K562 (cell line): ENCODE data around the gene C1D. TPM values are rescaled to one million over a fixed set of nuclear protein-coding genes. Genes with fewer than 3 reads are reported as not detected.

Experiments
- ATAC-seq: fragments of 200-7000 bp; cut with Tn5 transposase; 3 replicates; pipeline ENCODE4 v1.9.1; 2020; ENCODE audit warnings: moderate library complexity
- BruUV-seq: library from RNA; stranded (reverse); fragments of 400-500 nt; replicated peaks from 2 replicates; lab custom pipeline; 2021; lab: Mats Ljungman, UMichigan
- CTCF ChIA-PET: fragments of 300-600 bp; formaldehyde crosslinking; extraction: SDS; loops from one replicate; lab custom pipeline; 2021; ENCODE audit warnings: low intra/inter-chr PET ratio; lab: Yijun Ruan, JAX
- POLR2A ChIA-PET: fragments of 300-600, 350-650 bp; sonication (Branson Sonifier 250); formaldehyde crosslinking; extraction: SDS; loops from one replicate; lab custom pipeline; 2021; ENCODE audit warnings: antibody characterized with exemption, inconsistent platforms; lab: Yijun Ruan, JAX
- DNase-seq, 4 experiments: peaks; one replicate each; pipeline versions ENCODE4 v3.0.0 to v3.0.0-alpha.2; 2011 to 2018; ENCODE audit warnings: low spot score in 3 of 4, mixed read lengths in 3 of 4; ENCODE audit errors: extremely low read depth in 1 of 4
- FAIRE-seq: peaks from 2 replicates; lab custom pipeline; 2011; peaks lifted over from hg19 to GRCh38; lab: Jason Lieb, UNC
- H2AFZ ChIP-seq: 2 replicates; pipeline ENCODE4 v1.6.0; 2011; ENCODE audit warnings: low read depth, low read length, control low read depth, inconsistent platforms
- H3K27ac ChIP-seq: fragments of 200-600 bp; 3 replicates; pipeline ENCODE4 v1.8.0; 2011; ENCODE audit warnings: low read depth, mild to moderate bottlenecking, control low read depth, inconsistent platforms, low read length, moderate library complexity, mixed read lengths; ENCODE audit errors: extremely low read depth
- H3K27me3 ChIP-seq, 2 experiments: fragments of 300-600 bp in 1 of 2; 2 replicates in 1 of 2; 3 replicates in 1 of 2; pipeline versions ENCODE4 v1.6.0 to v1.8.0; 2011; ENCODE audit warnings: inconsistent platforms in 2 of 2, low read length in 2 of 2, mild to moderate bottlenecking in 1 of 2, mixed read lengths in 1 of 2, moderate library complexity in 1 of 2; ENCODE audit not compliant: control insufficient read depth in 2 of 2, insufficient read depth in 2 of 2
- H3K36me3 ChIP-seq: fragments of 300-600 bp; 3 replicates; pipeline ENCODE4 v1.8.0; 2011; ENCODE audit warnings: mild to moderate bottlenecking, low read length, inconsistent platforms; ENCODE audit not compliant: control insufficient read depth, insufficient read depth
- H3K4me1 ChIP-seq, 2 experiments: fragments of 200-600 bp in 1 of 2; replicated peaks in 1 of 2; 2 replicates in 1 of 2; 3 replicates in 1 of 2; pipeline versions ENCODE4 v1.5.1 to v1.8.0; 2011; ENCODE audit warnings: inconsistent platforms in 2 of 2, low read length in 2 of 2, mild to moderate bottlenecking in 1 of 2, mixed read lengths in 1 of 2, moderate library complexity in 1 of 2; ENCODE audit not compliant: control insufficient read depth in 2 of 2, insufficient read depth in 2 of 2
- H3K4me2 ChIP-seq: 2 replicates; pipeline ENCODE4 v1.6.1; 2011; ENCODE audit warnings: low read length, control low read depth, inconsistent platforms, mixed read lengths; ENCODE audit not compliant: insufficient read depth
- H3K4me3 ChIP-seq: fragments of 200-600 bp; sonication (generic), shearing (Covaris generic); 2 replicates; pipeline ENCODE4 v1.5.1; 2016; ENCODE audit warnings: control low read depth, inconsistent platforms
- H3K79me2 ChIP-seq: fragments of 200-600 bp; 3 replicates; pipeline ENCODE4 v1.8.0; 2011; ENCODE audit warnings: low read length, inconsistent platforms; ENCODE audit not compliant: control insufficient read depth, insufficient read depth
- H3K9ac ChIP-seq, 2 experiments: 2 replicates each; pipeline versions ENCODE4 v1.6.0 to v1.6.1; 2011; ENCODE audit warnings: low read depth in 2 of 2, low read length in 2 of 2, control low read depth in 1 of 2, inconsistent platforms in 1 of 2, mild to moderate bottlenecking in 1 of 2, mixed read lengths in 1 of 2; ENCODE audit not compliant: insufficient read depth in 1 of 2
- H3K9me1 ChIP-seq: one replicate; pipeline ENCODE4 v1.6.0; 2011; ENCODE audit warnings: inconsistent platforms, mild to moderate bottlenecking, low read length, moderate library complexity; ENCODE audit not compliant: control insufficient read depth, insufficient read depth
- H3K9me3 ChIP-seq: replicated peaks from 2 replicates; pipeline ENCODE4 v1.5.1; 2011; ENCODE audit warnings: low read depth, low read length, inconsistent platforms; ENCODE audit not compliant: control insufficient read depth, insufficient read depth
- H4K20me1 ChIP-seq: replicated peaks from 2 replicates; pipeline ENCODE4 v1.6.1; 2011; ENCODE audit warnings: low read length, inconsistent platforms, mixed read lengths; ENCODE audit not compliant: control insufficient read depth, insufficient read depth
- whole genome bisulfite sequencing: fragments of 100-300 bp; shearing (Covaris generic); methylation state at CpG from one replicate; pipeline ENCODE4 v1.1.6; 2016; ENCODE audit warnings: low coverage, mixed read lengths; ENCODE audit not compliant: insufficient coverage; ENCODE audit errors: missing lambda C conversion rate; 5-methylcytosine and 5-hydroxymethylcytosine counted together
- in situ Hi-C: fragments of 300-500 bp; cut with MboI; formaldehyde crosslinking; loops from 4 replicates; pipeline ENCODE4 v1.15.0; 2018; ENCODE audit warnings: inconsistent platforms, mixed read lengths
- intact Hi-C: fragments of 100-400 bp; cut with micrococcal nuclease; formaldehyde crosslinking; loops from 2 replicates; pipeline ENCODE4 v1.14.2; 2022
- polyA plus RNA-seq, 8 experiments: library from polyadenylated mRNA; depleted of rRNA in 4 of 8; stranded (reverse) in 5 of 8; unstranded in 3 of 8; fragments of >200 nt; fragmentation: Nextera tagmentation in 2 of 8; fragmentation: Illumina TruSeq in 1 of 8; extraction: Ambion mirVana in 2 of 8; extraction: Trizol in 1 of 8; gene quantifications; 2 replicates each; pipeline versions ENCODE4 v1.2.1 to v1.2.3, GENCODE V29; 2011 to 2014; ENCODE audit warnings: inconsistent platforms in 1 of 8, missing spikeins in 1 of 8
- total RNA-seq, 7 experiments: library from RNA; depleted of rRNA in 6 of 7; stranded (reverse); fragments of >200 nt in 6 of 7; fragmentation: Illumina TruSeq in 2 of 7; extraction: Trizol in 2 of 7; gene quantifications; 2 replicates each; pipeline versions ENCODE4 v1.2.1 to v1.2.3, GENCODE V29; 2011 to 2021; ENCODE audit warnings: low replicate concordance in 1 of 7
- TF ChIP-seq, protein P1 (sequence below): fragments of 450-650 bp; IDR thresholded peaks from 2 replicates; pipeline ENCODE4 v1.6.1; 2018; ENCODE audit not compliant: partially characterized antibody

The C1D gene
- total and polyA plus RNA-seq, 9 of the 15 experiments (the other 6 are each of a cell fraction or from before 2014, with no cell fraction given): 33.2 to 123 (median 56.5) TPM

DNA sequence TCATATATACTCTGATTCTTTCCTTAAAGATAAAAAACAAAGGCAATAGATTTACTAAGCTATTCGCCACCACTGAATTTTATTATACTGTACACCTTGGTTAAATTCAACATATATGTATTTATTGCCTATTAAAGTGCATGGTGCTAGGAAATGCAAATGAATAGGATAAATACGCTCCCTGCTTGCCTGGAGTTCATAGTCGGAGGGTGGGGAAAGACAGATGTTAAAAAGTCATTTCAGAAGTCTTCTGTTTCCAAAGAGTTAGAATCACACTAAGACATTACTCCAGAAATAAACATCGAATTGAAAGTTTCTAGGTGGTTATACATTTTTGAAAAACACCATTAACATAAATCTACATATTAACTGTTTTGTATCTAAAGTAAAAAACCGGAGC, 19.8 kb downstream of the C1D start:
- H2AFZ ChIP-seq: no peak overlapping the region
- no peak for ATAC-seq
- no peaks in the 10 kb centered on the region for H3K4me1 ChIP-seq
- POLR2A ChIA-PET: interaction anchor here (1.1 kb wide), 1 partner anchor 20 kb away, joined by 3 read pairs; the partner anchor contains the start of gene C1D
- BruUV-seq: no TSS peak
- peaks cover 9% of the 10 kb centered on the region; the same call in 2 of the 3 replicates for H3K79me2 ChIP-seq
- CTCF ChIA-PET: no interaction called here
- intact Hi-C loops (no loop called here), in situ Hi-C loops (no loop called here)
- 87% methylated on average over 5 of the region's 5 CpGs for WGBS
- H3K9me3 ChIP-seq: no peaks in the 10 kb centered on the region
- no peak for FAIRE-seq
- no peak overlapping the region for H3K9ac ChIP-seq
- no peak for DNase-seq
- no peak overlapping the region for H3K27ac ChIP-seq
- no peaks in the 10 kb centered on the region for H3K9me1 ChIP-seq
- H3K4me3 ChIP-seq: no peak overlapping the region
- no peak overlapping the region for H3K4me2 ChIP-seq
- no peaks in the 10 kb centered on the region for H4K20me1 ChIP-seq
- H3K27me3 ChIP-seq: no peaks in the 10 kb centered on the region
- peaks cover 28% of the 10 kb centered on the region; the same call in 2 of the 3 replicates for H3K36me3 ChIP-seq
- TF ChIP-seq, protein P1, sequence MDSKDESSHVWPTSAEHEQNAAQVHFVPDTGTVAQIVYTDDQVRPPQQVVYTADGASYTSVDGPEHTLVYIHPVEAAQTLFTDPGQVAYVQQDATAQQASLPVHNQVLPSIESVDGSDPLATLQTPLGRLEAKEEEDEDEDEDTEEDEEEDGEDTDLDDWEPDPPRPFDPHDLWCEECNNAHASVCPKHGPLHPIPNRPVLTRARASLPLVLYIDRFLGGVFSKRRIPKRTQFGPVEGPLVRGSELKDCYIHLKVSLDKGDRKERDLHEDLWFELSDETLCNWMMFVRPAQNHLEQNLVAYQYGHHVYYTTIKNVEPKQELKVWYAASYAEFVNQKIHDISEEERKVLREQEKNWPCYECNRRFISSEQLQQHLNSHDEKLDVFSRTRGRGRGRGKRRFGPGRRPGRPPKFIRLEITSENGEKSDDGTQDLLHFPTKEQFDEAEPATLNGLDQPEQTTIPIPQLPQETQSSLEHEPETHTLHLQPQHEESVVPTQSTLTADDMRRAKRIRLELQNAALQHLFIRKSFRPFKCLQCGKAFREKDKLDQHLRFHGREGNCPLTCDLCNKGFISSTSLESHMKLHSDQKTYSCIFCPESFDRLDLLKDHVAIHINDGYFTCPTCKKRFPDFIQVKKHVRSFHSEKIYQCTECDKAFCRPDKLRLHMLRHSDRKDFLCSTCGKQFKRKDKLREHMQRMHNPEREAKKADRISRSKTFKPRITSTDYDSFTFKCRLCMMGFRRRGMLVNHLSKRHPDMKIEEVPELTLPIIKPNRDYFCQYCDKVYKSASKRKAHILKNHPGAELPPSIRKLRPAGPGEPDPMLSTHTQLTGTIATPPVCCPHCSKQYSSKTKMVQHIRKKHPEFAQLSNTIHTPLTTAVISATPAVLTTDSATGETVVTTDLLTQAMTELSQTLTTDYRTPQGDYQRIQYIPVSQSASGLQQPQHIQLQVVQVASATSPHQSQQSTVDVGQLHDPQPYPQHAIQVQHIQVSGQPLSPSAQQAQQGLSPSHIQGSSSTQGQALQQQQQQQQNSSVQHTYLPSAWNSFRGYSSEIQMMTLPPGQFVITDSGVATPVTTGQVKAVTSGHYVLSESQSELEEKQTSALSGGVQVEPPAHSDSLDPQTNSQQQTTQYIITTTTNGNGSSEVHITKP: no peak
